HCEC 1CT (cell line): Measurements from ENCODE around the gene TMEM191C.
"Not testable (repeated sequence)": the region's sequence is repeated elsewhere in the genome, so short reads cannot be mapped to it uniquely, and the experiment has no call there.

Experiments
- DNase-seq: peaks from one replicate; pipeline ENCODE4 v3.0.0-alpha.2; 2017

TMEM191C gene

GRCh38 chr22:21484039-21484438 is 16.9 kb downstream of the TMEM191C start:
- not testable (repeated sequence) for DNase-seq

DNA sequence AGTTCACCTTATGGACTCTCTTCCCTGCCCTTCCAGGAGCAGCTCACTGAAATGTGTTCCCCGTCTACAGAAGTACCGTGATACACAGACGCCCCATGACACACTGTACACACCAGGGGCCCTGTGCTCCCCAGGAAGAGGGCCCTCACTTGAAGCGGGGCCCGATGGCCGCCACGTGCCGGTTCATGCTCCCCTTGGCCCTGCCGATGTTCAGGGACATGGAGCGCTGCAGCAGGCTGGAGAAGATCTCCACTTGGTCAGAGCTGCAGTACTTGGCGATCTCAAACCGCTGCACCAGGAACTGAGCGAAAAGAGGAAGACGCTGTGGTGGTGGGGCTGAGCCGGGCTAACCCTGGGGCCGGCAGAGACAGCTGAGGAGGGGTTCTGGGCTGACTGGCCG is 20.5 kb downstream of the TMEM191C start:
- not testable (repeated sequence) for DNase-seq

DNA sequence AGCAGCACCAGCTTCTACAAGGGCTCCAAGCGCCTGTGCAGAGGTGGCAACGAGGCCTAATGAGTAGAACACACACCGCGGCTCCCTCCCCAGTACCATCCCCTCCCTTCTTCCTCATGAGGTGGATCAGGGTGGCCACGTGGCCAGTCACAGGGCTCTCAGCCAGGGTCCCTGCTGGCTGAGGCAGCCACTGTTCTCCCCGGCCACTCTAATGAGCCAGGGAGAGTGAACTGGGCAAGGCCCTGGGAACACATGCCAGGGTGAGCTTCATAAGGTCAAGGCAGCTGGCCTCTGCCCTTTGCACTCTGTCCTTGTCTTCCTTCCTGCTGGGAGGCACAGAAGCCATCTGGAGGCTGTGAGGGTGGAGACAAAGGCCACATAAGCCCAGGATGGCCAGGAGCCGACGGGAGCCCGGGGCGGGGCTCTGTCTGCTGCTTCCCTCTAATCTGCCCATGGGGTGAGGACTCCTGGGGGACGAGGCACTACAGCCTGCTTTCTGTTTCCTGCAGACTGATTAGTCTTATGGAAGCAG is 22.0 kb downstream of the TMEM191C start:
- DNase-seq = not testable (repeated sequence)

DNA sequence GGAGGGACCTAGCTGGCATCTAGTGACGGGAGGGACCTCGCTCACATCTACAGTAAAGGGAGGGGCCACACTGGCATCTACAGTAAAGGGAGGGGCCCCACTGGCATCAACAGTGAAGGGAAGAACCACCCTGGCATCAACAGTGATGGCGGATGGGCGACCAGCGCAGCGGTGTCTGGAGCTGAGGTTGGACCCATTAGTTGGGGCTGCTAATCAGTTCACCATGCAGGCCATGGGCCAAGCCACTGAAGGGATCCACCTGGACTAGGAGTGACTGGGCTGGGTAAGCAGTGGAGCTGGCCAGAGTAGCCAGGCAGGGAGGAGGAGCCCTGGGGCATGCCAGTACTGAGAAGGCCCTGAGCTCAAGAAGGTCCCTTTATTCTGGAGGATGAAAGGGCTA is 23.4 kb downstream of the TMEM191C start:
- not testable (repeated sequence) for DNase-seq

DNA sequence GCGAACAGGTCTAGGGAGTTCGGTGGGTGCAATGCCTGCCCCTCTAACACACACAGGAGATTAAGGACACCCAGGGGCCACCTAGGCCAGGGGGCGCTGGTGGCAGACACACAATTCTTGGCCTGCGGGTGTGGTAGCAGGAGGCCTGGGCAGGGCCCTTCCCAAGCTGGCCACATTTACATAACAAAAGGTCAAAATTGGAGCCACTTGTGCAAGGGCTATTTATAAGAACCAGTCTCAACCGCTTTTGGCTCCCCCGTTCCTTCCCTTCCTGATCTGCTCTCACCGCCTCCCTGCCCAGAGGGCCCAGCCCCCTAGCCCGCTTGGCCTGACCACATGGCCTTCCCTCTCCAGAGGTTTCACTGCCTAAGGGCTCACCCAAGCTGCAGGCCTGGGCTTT is 25.1 kb downstream of the TMEM191C start:
- not testable (repeated sequence) for DNase-seq

DNA sequence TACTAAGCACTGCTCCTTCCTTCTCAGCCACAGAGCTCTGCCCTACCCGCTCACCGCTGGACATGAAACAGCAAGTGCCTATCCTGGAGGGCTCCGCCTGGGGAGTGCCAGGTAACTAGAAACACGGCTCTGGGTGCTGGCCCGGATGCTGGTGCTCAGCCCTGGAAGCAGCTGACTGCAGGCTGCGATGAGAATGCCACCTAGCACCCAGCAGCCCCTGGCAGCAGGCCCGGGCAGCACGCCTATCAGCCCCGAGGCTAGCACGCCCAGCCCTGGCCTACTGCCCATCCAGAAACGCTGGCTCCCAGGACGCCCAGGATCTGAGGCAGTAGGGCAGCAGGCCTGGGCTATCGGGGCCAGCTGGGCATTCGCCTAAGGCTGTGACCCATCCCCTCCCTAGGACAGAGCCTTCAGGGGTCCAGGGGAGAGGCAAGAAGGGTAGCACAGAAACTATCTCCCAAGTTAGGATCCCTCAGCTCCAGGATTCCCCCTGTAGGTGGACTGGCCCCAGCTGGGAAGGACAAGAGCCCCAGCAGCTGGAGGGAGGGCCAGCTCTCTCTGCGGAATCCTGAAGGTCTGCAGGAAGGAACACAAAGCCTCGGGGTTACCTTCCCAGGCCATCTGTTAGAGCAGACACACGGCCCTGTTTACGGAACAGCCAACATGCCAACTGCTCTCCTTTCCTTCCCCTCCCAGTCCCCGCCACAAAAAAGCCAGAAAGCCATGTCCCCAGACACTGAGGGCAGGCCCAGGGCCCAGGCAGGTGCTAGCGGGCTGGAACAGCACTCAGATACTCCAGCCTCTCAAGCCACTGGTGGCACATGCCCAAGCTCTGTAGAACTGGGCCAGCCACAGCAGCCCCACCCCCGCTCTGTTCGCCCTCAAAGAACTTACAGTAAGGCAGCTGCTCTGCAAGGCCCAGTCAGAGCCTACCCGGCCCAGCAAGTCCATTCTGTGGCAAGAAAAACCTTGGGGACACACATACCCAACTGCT is 26.9 kb downstream of the TMEM191C start:
- DNase-seq = not testable (repeated sequence)

DNA sequence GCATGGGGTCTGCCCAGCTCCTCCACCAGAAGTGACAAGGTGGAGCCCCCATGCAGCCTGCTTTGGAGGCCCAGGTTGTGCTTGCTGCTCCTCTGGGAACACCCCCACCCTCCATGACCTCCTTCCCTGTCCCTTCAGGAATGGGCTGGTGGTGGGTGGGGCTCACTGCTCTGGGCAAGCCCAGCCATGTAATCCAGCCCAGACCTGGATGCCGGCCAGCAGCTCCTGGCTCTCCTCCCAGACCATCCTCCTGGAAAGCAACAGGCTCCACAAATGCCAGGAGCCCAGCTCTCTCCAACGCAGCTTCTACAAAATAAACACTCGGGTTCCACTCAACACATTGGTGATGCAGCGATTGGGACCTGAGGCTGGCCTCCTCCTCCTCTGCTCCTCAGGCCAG is 30.8 kb downstream of the TMEM191C start:
- DNase-seq = not testable (repeated sequence)

DNA sequence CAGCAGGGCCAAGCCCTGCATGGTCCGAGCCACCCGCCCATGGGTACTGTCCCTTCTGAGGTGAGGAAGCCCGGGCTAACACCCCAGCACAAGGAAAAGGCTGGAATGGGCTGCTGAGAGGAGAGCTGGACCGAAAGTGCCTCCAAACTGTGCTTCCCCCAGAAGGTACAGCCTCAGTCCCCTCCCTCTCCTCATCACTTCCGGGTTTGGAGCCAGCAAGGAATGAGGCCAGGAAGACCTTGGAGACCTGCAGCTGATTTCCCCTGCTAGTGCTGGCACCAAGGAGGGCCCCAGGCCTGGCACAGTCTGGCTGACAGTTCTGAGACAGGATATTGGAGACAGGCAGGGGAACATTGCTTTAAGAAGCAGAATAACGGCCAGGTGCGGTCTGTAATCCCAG is 31.3 kb downstream of the TMEM191C start:
- DNase-seq = not testable (repeated sequence)

DNA sequence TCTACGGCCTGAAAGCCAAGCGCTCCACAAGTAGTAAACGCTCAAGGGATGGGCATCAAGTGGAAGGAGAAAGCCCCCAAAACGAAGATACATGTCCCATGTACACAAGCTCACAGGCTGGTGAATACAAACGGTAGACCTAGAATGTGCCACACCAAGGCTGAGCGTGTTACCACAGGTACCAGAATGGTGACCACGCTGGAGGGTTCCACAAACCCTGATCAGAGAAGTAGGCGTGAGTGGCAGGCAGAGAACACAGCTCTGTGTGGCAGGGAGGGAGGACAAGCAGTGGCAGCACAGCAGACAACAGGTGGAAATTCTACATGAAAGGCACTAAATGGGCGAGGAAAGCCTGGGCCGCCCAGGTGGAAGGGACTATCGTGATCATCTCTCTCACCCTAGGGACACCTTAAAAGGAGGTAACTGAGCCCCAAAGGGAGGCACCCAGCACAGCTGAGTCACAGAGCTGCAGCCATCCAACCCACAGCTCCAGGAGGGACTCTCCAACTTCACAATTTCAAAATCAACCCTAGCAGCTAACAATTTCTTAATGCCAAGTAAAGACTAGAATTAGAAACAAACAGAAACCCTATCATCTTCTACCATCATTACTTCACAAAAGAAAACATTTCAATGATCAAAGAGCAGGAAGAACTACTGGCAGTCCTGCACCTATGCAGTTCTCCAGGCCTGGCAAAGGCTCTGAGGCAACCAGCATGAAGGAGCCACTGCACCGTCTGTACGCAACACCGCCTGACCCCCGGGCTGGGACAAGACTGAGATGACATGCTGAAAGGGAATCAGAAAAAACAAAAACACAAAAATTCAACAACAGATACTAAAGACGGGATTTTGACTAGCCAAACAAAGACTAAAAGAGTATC is 32.7 kb downstream of the TMEM191C start:
- DNase-seq = not testable (repeated sequence)

GRCh38 chr22:21510397-21510796 is 43.2 kb downstream of the TMEM191C start:
- not testable (repeated sequence) for DNase-seq

GRCh38 chr22:21512022-21512421 is 44.8 kb downstream of the TMEM191C start:
- DNase-seq = not testable (repeated sequence)

GRCh38 chr22:21514117-21514516 is 46.9 kb downstream of the TMEM191C start:
- DNase-seq = not testable (repeated sequence)

- not testable (repeated sequence) for DNase-seq
These were observed 48.0 kb downstream of the TMEM191C start for GRCh38 chr22:21515234-21515633.

- not testable (repeated sequence) for DNase-seq
These were observed 49.3 kb downstream of the TMEM191C start for GRCh38 chr22:21516522-21516921.

GRCh38 chr22:21516970-21517764 is 50.0 kb downstream of the TMEM191C start:
- not testable (repeated sequence) for DNase-seq
